HepG2 (cell line): Measurements from ENCODE around the gene TGM2. TPM values are rescaled to one million over a fixed set of nuclear protein-coding genes. Genes with fewer than 3 reads are reported as not detected.

Source experiments
- AFF4 ChIP-seq: sonication (generic); formaldehyde crosslinking; IDR thresholded peaks from 2 replicates; pipeline ENCODE4 v1.4.0; 2020; ENCODE audit warnings: missing genetic modification reagents
- CHD4 ChIP-seq: fragments of 200-600 bp; sonication (generic); IDR thresholded peaks from 2 replicates; pipeline ENCODE4 v1.7.0; 2017; ENCODE audit warnings: mild to moderate bottlenecking, low read length, borderline replicate concordance
- ERF ChIP-seq: IDR thresholded peaks from 2 replicates; pipeline ENCODE4 v1.6.1; 2018; ENCODE audit warnings: missing biosample characterization, missing genetic modification reagents
- RFXAP ChIP-seq: sonication (generic); formaldehyde crosslinking; IDR thresholded peaks from 2 replicates; pipeline ENCODE4 v1.4.0; 2020; ENCODE audit warnings: missing genetic modification reagents, borderline replicate concordance
- SKIL ChIP-seq: sonication (generic); formaldehyde crosslinking; IDR thresholded peaks from 2 replicates; pipeline ENCODE4 v1.8.0; 2022; ENCODE audit warnings: missing genetic modification reagents, mild to moderate bottlenecking, moderate library complexity, borderline replicate concordance
- SNAPC5 ChIP-seq: sonication (generic); formaldehyde crosslinking; IDR thresholded peaks from 2 replicates; pipeline ENCODE4 v1.8.1; 2023; ENCODE audit warnings: mild to moderate bottlenecking, missing genetic modification reagents, borderline replicate concordance
- SNRNP70 ChIP-seq: fragments of 200-400 bp; formaldehyde crosslinking; IDR thresholded peaks from 2 replicates; pipeline ENCODE4 v1.6.1; 2017; ENCODE audit warnings: mild to moderate bottlenecking, low read depth, low read length, moderate library complexity
- SOX5 ChIP-seq: IDR thresholded peaks from 2 replicates; pipeline ENCODE4 v1.6.1; 2016; ENCODE audit warnings: borderline replicate concordance
- SOX6 ChIP-seq, 2 experiments: fragments of 450-650 bp in 1 of 2; sonication (generic) in 1 of 2; formaldehyde crosslinking in 1 of 2; IDR thresholded peaks; 2 replicates each; pipeline versions ENCODE4 v1.4.0 to v1.6.1; 2017 to 2020; ENCODE audit warnings: antibody characterized with exemption in 1 of 2, mild to moderate bottlenecking in 1 of 2, missing genetic modification reagents in 1 of 2
- ZEB1 ChIP-seq: IDR thresholded peaks from 2 replicates; pipeline ENCODE4 v1.6.1; 2012; ENCODE audit warnings: mild to moderate bottlenecking, low read depth, inconsistent platforms; ENCODE audit not compliant: insufficient replicate concordance
- ZNF264 ChIP-seq: sonication (generic); formaldehyde crosslinking; IDR thresholded peaks from 2 replicates; pipeline ENCODE4 v1.4.0; 2020; ENCODE audit warnings: missing genetic modification reagents
- ZNF468 ChIP-seq: sonication (generic); formaldehyde crosslinking; IDR thresholded peaks from 2 replicates; pipeline ENCODE4 v1.8.0; 2022; ENCODE audit warnings: mild to moderate bottlenecking, moderate library complexity, missing genetic modification reagents
- ZNF75D ChIP-seq: sonication (generic); formaldehyde crosslinking; IDR thresholded peaks from 2 replicates; pipeline ENCODE4 v1.8.1; 2023; ENCODE audit warnings: missing genetic modification reagents, mild to moderate bottlenecking, borderline replicate concordance
- ZNF883 ChIP-seq: sonication (generic); formaldehyde crosslinking; IDR thresholded peaks from 2 replicates; pipeline ENCODE4 v1.5.1; 2020; ENCODE audit warnings: mild to moderate bottlenecking, missing genetic modification reagents; ENCODE audit errors: not compliant biosample characterization
- polyA plus RNA-seq, 8 experiments: library from polyadenylated mRNA; depleted of rRNA in 3 of 8; stranded (reverse) in 7 of 8; unstranded in 1 of 8; fragments of >200 nt; fragmentation: Illumina TruSeq in 4 of 8; extraction: Trizol in 4 of 8; gene quantifications; 2 replicates each; pipeline versions ENCODE4 v1.2.1 to v1.2.3, GENCODE V29; 2011 to 2016; ENCODE audit warnings: low read depth in 4 of 8, missing spikeins in 1 of 8, mixed read lengths in 1 of 8; ENCODE audit not compliant: insufficient read depth in 1 of 8
- total RNA-seq, 5 experiments: library from RNA; depleted of rRNA; stranded (reverse); fragments of >200 nt; fragmentation: Illumina TruSeq; extraction: Trizol; gene quantifications; 2 replicates each; pipeline ENCODE4 v1.2.3, GENCODE V29; 2016; ENCODE audit warnings: low read depth in 1 of 5
- TF ChIP-seq, protein P1 (sequence below): sonication (generic); formaldehyde crosslinking; IDR thresholded peaks from 2 replicates; pipeline ENCODE4 v1.4.0; 2020; ENCODE audit warnings: missing genetic modification reagents, mild to moderate bottlenecking, borderline replicate concordance

TGM2 gene
- total and polyA plus RNA-seq, 2 of the 13 experiments (the other 11 are each of a cell fraction or from before 2014, with no cell fraction given) = 4.2 to 46.4 TPM

GRCh38 chr20:38173237-38174156 is 8.4 kb upstream of the TGM2 start (continued):
- TF ChIP-seq RFXAP (CRISPR knock-in tag) = no peak
- TF ChIP-seq SKIL = no peak
- no peak for TF ChIP-seq ERF
- TF ChIP-seq, protein P1, sequence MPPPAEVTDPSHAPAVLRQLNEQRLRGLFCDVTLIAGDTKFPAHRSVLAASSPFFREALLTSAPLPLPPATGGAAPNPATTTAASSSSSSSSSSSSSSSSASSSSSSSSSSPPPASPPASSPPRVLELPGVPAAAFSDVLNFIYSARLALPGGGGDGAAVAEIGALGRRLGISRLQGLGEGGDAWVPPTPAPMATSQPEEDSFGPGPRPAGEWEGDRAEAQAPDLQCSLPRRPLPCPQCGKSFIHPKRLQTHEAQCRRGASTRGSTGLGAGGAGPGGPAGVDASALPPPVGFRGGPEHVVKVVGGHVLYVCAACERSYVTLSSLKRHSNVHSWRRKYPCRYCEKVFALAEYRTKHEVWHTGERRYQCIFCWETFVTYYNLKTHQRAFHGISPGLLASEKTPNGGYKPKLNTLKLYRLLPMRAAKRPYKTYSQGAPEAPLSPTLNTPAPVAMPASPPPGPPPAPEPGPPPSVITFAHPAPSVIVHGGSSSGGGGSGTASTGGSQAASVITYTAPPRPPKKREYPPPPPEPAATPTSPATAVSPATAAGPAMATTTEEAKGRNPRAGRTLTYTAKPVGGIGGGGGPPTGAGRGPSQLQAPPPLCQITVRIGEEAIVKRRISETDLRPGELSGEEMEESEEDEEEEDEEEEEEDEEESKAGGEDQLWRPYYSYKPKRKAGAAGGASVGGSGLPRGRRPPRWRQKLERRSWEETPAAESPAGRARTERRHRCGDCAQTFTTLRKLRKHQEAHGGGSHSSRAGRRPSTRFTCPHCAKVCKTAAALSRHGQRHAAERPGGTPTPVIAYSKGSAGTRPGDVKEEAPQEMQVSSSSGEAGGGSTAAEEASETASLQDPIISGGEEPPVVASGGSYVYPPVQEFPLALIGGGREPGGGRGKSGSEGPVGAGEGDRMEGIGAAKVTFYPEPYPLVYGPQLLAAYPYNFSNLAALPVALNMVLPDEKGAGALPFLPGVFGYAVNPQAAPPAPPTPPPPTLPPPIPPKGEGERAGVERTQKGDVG (CRISPR knock-in tag) = no peak
- TF ChIP-seq ZNF75D (CRISPR knock-in tag) = no peak
- peak; percentile 23; the same call in 1 of the 2 replicates for TF ChIP-seq SOX5 (CRISPR knock-in tag)
- no peak for TF ChIP-seq AFF4
- TF ChIP-seq ZNF883 (CRISPR knock-in tag) = no peak
- TF ChIP-seq SOX6 (IDR thresholded peaks at IDR 0.05) = no peak
- no peak for TF ChIP-seq SOX6 (CRISPR knock-in tag; IDR thresholded peaks at IDR 0.05)
- no peak for TF ChIP-seq ZNF468 (CRISPR knock-in tag)
- no peak for TF ChIP-seq SNRNP70
- no peak; the same call in 1 of the 2 replicates for TF ChIP-seq CHD4
- no peak for TF ChIP-seq ZNF264 (CRISPR knock-in tag)
- no peak for TF ChIP-seq ZEB1
- TF ChIP-seq SNAPC5 (CRISPR knock-in tag) = no peak
